ENCODE measurements around the gene UNC119. TPM values are rescaled to one million over a fixed set of nuclear protein-coding genes. Genes with fewer than 3 reads are reported as not detected.

Gene UNC119
- total RNA-seq, 2 experiments from 2014 or later = 14.2 to 14.9 TPM

DNA sequence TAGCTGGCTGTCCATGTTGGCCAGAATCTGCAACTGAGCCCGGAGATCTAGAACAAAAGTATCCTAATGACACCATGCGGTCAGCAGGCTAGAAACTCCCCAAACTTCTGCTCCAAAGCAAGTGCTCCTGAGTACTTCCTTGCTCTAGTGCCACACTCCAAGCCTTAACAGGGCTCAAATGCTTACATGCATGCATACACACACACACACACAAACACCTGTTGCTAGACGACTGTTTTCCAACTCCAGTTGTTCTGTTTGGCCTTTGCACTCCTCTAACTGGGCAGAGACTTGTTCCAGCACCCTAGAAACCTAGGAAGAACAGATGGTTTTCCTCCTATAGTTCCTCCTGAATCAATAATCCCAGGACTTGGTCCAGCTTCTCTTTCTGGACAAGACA, 32.0 kb upstream of the UNC119 start:
- no peak overlapping the region for H2AFZ ChIP-seq (ENCODE audit: low read length)
- H3K27ac ChIP-seq (ENCODE audit: low read depth, low read length, poor library complexity, severe bottlenecking) = no peak overlapping the region
- no peaks in the 10 kb centered on the region for H3K79me2 ChIP-seq (ENCODE audit: insufficient read depth, low read depth, low read length)
- BruUV-seq (replicated peaks) = no TSS peak
- TF ChIP-seq EZH2phosphoT487 (IDR thresholded peaks at IDR 0.05; ENCODE audit: borderline replicate concordance, low read depth, low read length) = no peak
- TF ChIP-seq, protein P1, sequence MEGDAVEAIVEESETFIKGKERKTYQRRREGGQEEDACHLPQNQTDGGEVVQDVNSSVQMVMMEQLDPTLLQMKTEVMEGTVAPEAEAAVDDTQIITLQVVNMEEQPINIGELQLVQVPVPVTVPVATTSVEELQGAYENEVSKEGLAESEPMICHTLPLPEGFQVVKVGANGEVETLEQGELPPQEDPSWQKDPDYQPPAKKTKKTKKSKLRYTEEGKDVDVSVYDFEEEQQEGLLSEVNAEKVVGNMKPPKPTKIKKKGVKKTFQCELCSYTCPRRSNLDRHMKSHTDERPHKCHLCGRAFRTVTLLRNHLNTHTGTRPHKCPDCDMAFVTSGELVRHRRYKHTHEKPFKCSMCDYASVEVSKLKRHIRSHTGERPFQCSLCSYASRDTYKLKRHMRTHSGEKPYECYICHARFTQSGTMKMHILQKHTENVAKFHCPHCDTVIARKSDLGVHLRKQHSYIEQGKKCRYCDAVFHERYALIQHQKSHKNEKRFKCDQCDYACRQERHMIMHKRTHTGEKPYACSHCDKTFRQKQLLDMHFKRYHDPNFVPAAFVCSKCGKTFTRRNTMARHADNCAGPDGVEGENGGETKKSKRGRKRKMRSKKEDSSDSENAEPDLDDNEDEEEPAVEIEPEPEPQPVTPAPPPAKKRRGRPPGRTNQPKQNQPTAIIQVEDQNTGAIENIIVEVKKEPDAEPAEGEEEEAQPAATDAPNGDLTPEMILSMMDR (conservative IDR thresholded peaks at IDR 0.05; ENCODE audit: low read length) = no peak
- no peaks in the 10 kb centered on the region for H4K20me1 ChIP-seq (ENCODE audit: insufficient read depth, low read length)
- ChIA-PET POLR2A (interaction anchor here (1.4 kb wide), 1 partner anchor 9 kb away, joined by 3 read pairs; no protein-coding TSS in a partner anchor), CTCF (ENCODE audit: unreplicated experiment) (no interaction called here)
- H3K9me2 ChIP-seq (ENCODE audit: insufficient read depth, low read length) = no peaks in the 10 kb centered on the region
- intact Hi-C loops (cut with micrococcal nuclease; ENCODE audit: unreplicated experiment) = no loop called here
- H3K36me3 ChIP-seq (ENCODE audit: insufficient read depth, low read length) = peaks cover 96% of the 10 kb centered on the region
- H3K9me3 ChIP-seq (ENCODE audit: low read length) = no peaks in the 10 kb centered on the region
- no peak overlapping the region for H3K4me2 ChIP-seq (ENCODE audit: low read length)
- H3K4me3 ChIP-seq (ENCODE audit: low read depth, low read length, poor library complexity, severe bottlenecking) = no peak overlapping the region
- no peak for DNase-seq (ENCODE audit: low spot score)
- H3K4me1 ChIP-seq (ENCODE audit: insufficient read depth, low read length, poor library complexity, severe bottlenecking) = no peaks in the 10 kb centered on the region

DNA sequence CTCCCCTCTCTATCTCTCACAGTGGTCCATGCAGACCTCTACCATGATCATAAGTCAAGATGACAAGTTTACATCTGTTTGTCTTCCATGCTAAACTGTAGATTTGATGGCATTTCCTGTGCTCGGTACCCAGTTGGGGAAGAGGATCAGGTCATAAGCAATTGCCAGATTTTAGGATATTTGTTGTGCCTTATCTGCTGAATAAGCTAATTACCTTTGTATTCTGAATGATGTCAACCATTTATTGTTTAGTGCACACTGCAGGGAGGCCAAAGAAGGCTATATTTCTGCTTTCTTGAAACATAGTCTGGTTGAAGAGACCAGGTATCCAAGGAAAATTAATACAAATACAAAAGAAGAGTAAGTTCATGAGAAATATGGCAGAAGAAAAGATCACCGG, 30.1 kb upstream of the UNC119 start:
- ChIA-PET POLR2A (no interaction called here), CTCF (ENCODE audit: unreplicated experiment) (no interaction called here)
- Histone ChIP-seq H3K79me2 (ENCODE audit: insufficient read depth, low read depth, low read length) (no peaks in the 10 kb centered on the region), H3K4me3 (ENCODE audit: low read depth, low read length, poor library complexity, severe bottlenecking) (no peak overlapping the region), H3K9me3 (ENCODE audit: low read length) (no peaks in the 10 kb centered on the region), H4K20me1 (ENCODE audit: insufficient read depth, low read length) (no peaks in the 10 kb centered on the region), H3K4me2 (ENCODE audit: low read length) (no peak overlapping the region), H3K9me2 (ENCODE audit: insufficient read depth, low read length) (no peaks in the 10 kb centered on the region), H2AFZ (ENCODE audit: low read length) (no peak overlapping the region), H3K4me1 (ENCODE audit: insufficient read depth, low read length, poor library complexity, severe bottlenecking) (no peaks in the 10 kb centered on the region), H3K27ac (ENCODE audit: low read depth, low read length, poor library complexity, severe bottlenecking) (no peak overlapping the region), H3K36me3 (ENCODE audit: insufficient read depth, low read length) (peaks cover 96% of the 10 kb centered on the region)
- BruUV-seq (replicated peaks) = no TSS peak
- DNase-seq (ENCODE audit: low spot score) = no peak
- no peak for TF ChIP-seq EZH2phosphoT487 (IDR thresholded peaks at IDR 0.05; ENCODE audit: borderline replicate concordance, low read depth, low read length)
- TF ChIP-seq, protein P1 (conservative IDR thresholded peaks at IDR 0.05; ENCODE audit: low read length) = no peak
- intact Hi-C loops (cut with micrococcal nuclease; ENCODE audit: unreplicated experiment) = no loop called here

DNA sequence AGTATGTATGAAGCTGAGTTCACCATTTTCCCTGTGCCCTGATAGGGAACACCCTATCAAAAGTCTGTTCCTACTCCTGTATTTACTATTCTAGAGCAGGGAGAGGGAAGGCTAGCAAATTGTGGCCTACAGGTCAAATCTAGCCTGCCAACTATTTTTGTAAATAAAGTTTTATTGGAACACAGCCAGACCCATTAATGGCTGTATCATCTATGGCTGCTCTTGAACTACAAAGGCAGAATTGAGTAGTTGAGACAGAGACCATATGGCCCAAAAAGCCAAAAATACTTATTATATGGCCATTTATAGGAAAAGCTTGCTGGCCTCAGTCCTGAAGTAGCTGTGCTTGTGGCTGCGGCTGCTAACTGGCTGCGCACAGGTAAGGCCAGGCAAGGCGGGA, 28.5 kb upstream of the UNC119 start:
- peaks cover 88% of the 10 kb centered on the region for H3K36me3 ChIP-seq (ENCODE audit: insufficient read depth, low read length)

More for the DNA sequence above, 28.5 kb upstream of the UNC119 start:
- ChIA-PET POLR2A (no interaction called here), CTCF (ENCODE audit: unreplicated experiment) (no interaction called here)
- Histone ChIP-seq H3K4me2 (ENCODE audit: low read length) (no peak overlapping the region), H3K4me1 (ENCODE audit: insufficient read depth, low read length, poor library complexity, severe bottlenecking) (peaks cover 7% of the 10 kb centered on the region), H3K79me2 (ENCODE audit: insufficient read depth, low read depth, low read length) (no peaks in the 10 kb centered on the region), H3K9me3 (ENCODE audit: low read length) (no peaks in the 10 kb centered on the region), H2AFZ (ENCODE audit: low read length) (no peak overlapping the region), H3K9me2 (ENCODE audit: insufficient read depth, low read length) (no peaks in the 10 kb centered on the region), H3K4me3 (ENCODE audit: low read depth, low read length, poor library complexity, severe bottlenecking) (no peak overlapping the region), H4K20me1 (ENCODE audit: insufficient read depth, low read length) (no peaks in the 10 kb centered on the region), H3K27ac (ENCODE audit: low read depth, low read length, poor library complexity, severe bottlenecking) (no peak overlapping the region)
- intact Hi-C loops (cut with micrococcal nuclease; ENCODE audit: unreplicated experiment) = no loop called here
- no peak for DNase-seq (ENCODE audit: low spot score)
- no TSS peak for BruUV-seq (replicated peaks)
- no peak for TF ChIP-seq EZH2phosphoT487 (IDR thresholded peaks at IDR 0.05; ENCODE audit: borderline replicate concordance, low read depth, low read length)
- TF ChIP-seq, protein P1 (conservative IDR thresholded peaks at IDR 0.05; ENCODE audit: low read length) = no peak

Data from OCI-LY7 (cell line).